ENCODE results near the gene RNF112.

Gene RNF112

DNA sequence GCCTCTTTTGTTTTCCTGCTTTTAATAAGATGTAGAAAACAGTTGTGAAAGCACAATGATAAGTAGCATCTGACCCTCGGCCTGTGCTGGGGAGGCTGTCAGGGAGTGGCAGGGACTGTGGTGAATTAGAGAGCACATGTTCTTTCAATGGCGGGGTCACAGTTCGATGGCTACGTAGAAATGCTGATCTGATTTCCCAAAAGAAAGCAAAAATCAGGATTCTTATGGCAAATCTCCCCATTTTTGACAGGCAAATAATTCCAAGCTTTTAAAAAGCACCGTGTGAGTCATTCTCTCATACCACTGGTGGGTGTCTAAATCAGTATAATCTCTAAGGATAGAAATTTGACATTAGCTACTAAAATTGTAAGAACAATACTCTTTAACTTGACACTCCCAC, 36.9 kb upstream of the RNF112 start:
- DNase-seq (ENCODE audit: low read depth) = no peak
- no peak overlapping the region for H3K4me3 ChIP-seq (ENCODE audit: low read length)
- TF ChIP-seq, protein P1, sequence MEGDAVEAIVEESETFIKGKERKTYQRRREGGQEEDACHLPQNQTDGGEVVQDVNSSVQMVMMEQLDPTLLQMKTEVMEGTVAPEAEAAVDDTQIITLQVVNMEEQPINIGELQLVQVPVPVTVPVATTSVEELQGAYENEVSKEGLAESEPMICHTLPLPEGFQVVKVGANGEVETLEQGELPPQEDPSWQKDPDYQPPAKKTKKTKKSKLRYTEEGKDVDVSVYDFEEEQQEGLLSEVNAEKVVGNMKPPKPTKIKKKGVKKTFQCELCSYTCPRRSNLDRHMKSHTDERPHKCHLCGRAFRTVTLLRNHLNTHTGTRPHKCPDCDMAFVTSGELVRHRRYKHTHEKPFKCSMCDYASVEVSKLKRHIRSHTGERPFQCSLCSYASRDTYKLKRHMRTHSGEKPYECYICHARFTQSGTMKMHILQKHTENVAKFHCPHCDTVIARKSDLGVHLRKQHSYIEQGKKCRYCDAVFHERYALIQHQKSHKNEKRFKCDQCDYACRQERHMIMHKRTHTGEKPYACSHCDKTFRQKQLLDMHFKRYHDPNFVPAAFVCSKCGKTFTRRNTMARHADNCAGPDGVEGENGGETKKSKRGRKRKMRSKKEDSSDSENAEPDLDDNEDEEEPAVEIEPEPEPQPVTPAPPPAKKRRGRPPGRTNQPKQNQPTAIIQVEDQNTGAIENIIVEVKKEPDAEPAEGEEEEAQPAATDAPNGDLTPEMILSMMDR (conservative IDR thresholded peaks at IDR 0.05; ENCODE audit: low read length) = no peak

GRCh38 chr17:19375732-19376131, 35.3 kb upstream of the RNF112 start:
- DNase-seq (ENCODE audit: low read depth) = no peak
- H3K4me3 ChIP-seq (ENCODE audit: low read length) = no peak overlapping the region
- TF ChIP-seq, protein P1 (conservative IDR thresholded peaks at IDR 0.05; ENCODE audit: low read length) = no peak

DNA sequence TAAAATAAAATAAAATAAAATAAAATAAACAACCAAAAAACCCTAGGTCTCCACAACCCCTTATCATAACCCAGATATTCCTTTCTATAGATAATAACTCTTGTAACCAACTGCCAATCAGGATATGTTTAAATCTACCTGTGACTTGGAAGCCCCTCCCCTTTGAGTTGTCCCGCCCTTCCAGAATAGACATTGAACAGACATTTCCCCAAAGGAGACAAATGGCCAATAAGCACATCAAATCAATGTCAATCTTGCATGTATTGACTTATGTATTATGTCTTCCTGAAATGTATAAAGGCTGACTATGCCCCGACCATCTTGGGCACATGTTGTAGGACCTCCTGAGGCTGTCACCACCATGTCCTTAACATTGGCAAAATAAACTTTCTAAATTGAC, 34.2 kb upstream of the RNF112 start:
- H3K4me3 ChIP-seq (ENCODE audit: low read length) = peak overlapping the region; percentile 64
- DNase-seq (ENCODE audit: low read depth) = no peak
- TF ChIP-seq, protein P1 (conservative IDR thresholded peaks at IDR 0.05; ENCODE audit: low read length) = no peak

GRCh38 chr17:19377602-19378415, 33.2 kb upstream of the RNF112 start:
- TF ChIP-seq, protein P1 (conservative IDR thresholded peaks at IDR 0.05; ENCODE audit: low read length) = no peak

DNA sequence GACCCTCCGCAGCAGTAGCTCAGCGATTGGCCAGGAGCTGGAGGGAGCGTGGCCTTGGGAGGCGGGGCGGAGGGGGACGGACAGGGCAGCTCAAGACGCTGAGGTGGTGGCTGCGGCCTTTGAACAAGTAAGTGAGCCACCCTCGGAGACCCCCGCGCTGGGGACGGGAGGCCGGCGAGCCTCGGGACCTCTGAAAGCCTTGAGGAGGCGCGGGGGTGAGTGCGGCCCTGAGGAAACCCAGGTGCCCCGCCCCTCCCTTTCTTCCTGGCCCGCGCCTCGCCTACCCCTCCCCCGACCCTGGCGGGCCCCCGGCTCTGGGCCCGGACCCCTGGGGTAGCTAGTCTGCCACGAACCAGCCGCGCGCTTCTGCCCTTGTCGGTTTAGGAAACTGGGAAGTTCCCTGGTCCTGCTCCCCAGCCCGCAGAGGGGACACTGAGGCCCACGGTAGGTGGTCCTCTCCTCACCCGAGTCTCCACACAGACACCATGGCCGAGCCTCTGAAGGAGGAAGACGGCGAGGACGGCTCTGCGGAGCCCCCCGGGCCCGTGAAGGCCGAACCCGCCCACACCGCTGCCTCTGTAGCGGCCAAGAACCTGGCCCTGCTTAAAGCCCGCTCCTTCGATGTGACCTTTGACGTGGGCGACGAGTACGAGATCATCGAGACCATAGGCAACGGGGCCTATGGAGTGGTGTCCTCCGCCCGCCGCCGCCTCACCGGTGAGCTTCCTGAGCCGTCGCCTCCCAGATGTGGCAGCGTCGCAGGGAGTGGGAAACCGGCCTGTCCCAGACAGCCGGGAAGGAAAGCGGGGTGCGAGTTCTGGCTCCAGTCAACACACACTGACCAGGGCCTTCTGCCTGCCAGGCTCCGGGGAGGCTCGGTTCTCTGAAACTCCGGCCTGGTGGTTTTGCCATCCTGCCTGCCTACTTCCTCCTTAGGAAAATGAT, 32.3 kb upstream of the RNF112 start, which contains the start of gene MAPK7:
Gene MAPK7 (plus strand): TSS at position 83 of the 945 bp plus-strand sequence. CDS start 403 bp downstream, at position 486.
- TF ChIP-seq, protein P1 (conservative IDR thresholded peaks at IDR 0.05; ENCODE audit: low read length) = no peak
- DNase-seq (ENCODE audit: low read depth) = no peak
- H3K4me3 ChIP-seq (ENCODE audit: low read length) = peak within 1 kb of the TSS; percentile 83

More at GRCh38 chr17:19377602-19378415, 33.2 kb upstream of the RNF112 start:
- H3K4me3 ChIP-seq (ENCODE audit: low read length) = peak overlapping the region; percentile 83
- DNase-seq (ENCODE audit: low read depth) = peak; percentile 99

DNA sequence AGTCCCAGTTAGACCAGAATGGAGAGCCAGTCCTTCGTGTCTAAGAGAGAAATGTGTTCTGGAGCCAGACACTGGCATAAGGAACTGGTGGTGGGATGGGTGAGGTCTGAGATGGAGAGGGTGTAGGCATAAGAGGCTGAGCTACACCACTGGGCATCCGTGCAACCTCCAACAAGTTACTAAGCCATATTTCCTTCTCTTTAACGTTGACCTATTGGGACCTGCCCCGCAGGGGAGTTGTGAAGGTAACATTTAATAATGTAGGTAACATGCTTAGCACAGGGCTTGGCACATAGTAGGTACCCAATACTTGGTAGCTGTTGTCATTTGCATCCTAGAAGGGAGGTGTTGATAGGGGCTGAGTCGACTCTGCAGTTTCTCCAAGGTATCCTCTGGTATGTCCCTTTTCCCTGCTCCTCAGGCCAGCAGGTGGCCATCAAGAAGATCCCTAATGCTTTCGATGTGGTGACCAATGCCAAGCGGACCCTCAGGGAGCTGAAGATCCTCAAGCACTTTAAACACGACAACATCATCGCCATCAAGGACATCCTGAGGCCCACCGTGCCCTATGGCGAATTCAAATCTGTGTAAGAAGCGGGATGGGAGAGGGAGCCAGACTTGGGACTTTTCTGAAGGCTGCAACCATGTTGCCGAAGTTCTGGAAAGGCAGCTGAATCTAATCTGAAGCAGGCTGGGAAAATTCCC, 31.5 kb upstream of the RNF112 start:
- H3K4me3 ChIP-seq (ENCODE audit: low read length) = peak overlapping the region; percentile 83
- TF ChIP-seq, protein P1 (conservative IDR thresholded peaks at IDR 0.05; ENCODE audit: low read length) = no peak
- no peak for DNase-seq (ENCODE audit: low read depth)

All from AG10803 (cell line).